DOHH2 (cell line): ENCODE results near the gene CACNA1B.
"Not testable (repeated sequence)": the region's sequence is repeated elsewhere in the genome, so short reads cannot be mapped to it uniquely, and the experiment has no call there.

Experiments used
- CTCF ChIP-seq: fragments of 200-600 bp; sonication (generic); IDR thresholded peaks from one replicate; pipeline ENCODE4 v1.5.1; 2014; ENCODE audit warnings: antibody characterized with exemption, mild to moderate bottlenecking, low read depth, low read length; ENCODE audit not compliant: poor library complexity, severe bottlenecking
- EZH2phosphoT487 ChIP-seq: fragments of 200-600 bp; sonication (generic); IDR thresholded peaks from 2 replicates; pipeline ENCODE4 v1.6.1; 2017; ENCODE audit warnings: borderline replicate concordance, mild to moderate bottlenecking, antibody characterized with exemption, low read length, moderate library complexity, mixed read lengths

GRCh38 chr9:137883977-137884376 lies 6.4 kb downstream of the CACNA1B start:
- not testable (repeated sequence) for TF ChIP-seq CTCF, EZH2phosphoT487
